AG10803 (cell line): ENCODE measurements around the gene GJB6.

ENCODE experiments used
- DNase-seq: peaks from one replicate; pipeline ENCODE4 v3.0.0; 2010; ENCODE audit warnings: low read depth
- H3K4me3 ChIP-seq: 2 replicates; pipeline ENCODE4 v1.5.1; 2011; ENCODE audit warnings: mild to moderate bottlenecking, low read length, control low read depth
- TF ChIP-seq, protein P1 (sequence below): conservative IDR thresholded peaks from 2 replicates; pipeline ENCODE4 v1.5.1; 2011; ENCODE audit warnings: mild to moderate bottlenecking, low read length, control low read depth, inconsistent platforms

The GJB6 gene

DNA sequence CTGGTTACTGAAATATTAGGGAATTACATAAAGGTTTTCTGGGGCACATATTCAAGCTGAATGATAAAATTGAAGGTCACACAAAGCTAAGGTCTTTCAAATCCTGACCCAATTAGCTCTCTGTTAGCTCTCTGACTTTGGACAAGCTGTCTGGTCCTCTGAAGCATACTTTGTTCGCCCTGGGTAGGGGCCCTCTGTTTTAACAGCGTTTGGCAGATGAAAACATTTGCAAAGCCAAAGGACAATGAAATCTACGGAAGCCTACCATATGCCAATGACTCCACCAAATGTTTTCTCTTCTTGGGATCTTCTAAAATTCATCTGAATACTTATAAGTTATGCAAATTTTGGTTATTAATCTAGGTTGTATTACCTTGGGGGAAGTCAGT lies 56.7 kb downstream of the GJB6 start:
- DNase-seq: no peak
- TF ChIP-seq, protein P1, sequence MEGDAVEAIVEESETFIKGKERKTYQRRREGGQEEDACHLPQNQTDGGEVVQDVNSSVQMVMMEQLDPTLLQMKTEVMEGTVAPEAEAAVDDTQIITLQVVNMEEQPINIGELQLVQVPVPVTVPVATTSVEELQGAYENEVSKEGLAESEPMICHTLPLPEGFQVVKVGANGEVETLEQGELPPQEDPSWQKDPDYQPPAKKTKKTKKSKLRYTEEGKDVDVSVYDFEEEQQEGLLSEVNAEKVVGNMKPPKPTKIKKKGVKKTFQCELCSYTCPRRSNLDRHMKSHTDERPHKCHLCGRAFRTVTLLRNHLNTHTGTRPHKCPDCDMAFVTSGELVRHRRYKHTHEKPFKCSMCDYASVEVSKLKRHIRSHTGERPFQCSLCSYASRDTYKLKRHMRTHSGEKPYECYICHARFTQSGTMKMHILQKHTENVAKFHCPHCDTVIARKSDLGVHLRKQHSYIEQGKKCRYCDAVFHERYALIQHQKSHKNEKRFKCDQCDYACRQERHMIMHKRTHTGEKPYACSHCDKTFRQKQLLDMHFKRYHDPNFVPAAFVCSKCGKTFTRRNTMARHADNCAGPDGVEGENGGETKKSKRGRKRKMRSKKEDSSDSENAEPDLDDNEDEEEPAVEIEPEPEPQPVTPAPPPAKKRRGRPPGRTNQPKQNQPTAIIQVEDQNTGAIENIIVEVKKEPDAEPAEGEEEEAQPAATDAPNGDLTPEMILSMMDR: no peak
- H3K4me3 ChIP-seq: no peak overlapping the region

DNA sequence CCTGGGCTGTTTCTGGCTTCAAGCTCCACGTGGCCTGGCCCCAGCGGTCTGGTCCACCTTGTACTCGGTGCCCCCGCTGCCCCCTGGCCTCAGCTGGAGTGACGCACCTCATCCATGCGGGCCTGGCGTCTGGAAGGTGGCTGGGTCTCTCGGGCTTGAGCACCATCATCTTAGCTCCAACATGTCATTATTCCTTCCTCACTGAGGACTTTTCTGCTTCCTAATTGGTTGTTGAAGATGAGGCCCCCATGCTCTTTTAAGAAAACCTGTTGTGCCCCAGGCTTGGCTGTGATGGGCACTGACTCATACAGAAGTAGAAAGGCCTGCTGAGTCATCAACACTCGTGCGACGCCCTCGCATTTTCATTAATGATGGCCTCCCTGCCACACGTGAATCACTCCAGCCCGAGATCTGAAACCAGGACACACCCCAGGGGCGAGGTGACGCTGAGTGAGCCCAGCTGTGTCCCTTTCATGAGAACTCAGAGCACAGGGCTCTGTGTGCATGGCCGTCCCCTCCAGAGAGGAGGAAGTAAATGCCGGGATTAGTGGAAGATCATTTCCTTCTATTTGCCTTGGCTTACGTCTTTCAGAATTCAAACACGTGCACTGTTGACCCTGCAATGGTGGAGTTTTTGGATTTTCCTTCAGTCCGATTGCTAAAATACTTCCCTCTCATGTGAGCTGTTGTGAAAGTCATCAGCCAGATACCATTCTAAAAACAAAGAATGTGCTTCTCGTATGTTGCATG lies 57.3 kb downstream of the GJB6 start:
- TF ChIP-seq, protein P1: no peak
- DNase-seq: peak; percentile 86
- H3K4me3 ChIP-seq: peak overlapping the region; percentile 36

DNA sequence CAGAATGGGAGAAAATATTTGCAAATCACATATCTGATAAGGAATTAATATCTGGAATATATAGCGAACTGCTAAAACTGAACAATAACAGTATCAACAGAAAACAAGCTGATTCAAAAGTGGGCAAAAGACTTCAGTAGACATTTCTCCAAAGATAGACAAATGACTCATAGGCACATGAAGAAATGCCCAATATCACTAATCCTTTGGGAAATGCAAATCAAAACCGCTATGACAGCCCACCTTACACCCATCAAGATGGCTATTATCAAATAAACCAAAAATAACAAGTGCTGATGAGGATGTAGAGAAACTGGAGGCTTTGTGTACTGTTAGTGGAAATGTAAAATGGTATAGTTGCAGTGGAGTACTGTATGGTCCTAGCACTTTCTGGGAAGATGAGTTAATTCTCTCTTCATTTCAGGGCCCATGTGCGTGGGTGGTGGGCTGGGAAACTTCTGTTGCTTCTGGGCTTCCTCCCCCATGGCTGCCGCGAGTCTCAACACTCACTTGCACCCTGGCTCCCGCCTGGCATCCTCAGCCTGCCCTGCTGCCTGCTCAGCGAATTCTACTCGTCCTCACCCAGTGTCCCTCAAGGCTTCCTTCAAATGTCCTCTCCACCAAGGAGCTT lies 58.9 kb downstream of the GJB6 start:
- no peak for DNase-seq
- no peak overlapping the region for H3K4me3 ChIP-seq
- TF ChIP-seq, protein P1: no peak
